MCF 10A (cell line): ENCODE measurements around the gene KIAA0513. TPM values are rescaled to one million over a fixed set of nuclear protein-coding genes. Genes with fewer than 3 reads are reported as not detected.
A peak's percentile ranks its signal among the peaks of the same experiment; 100 is the strongest.

Experiments
- BruUV-seq: library from RNA; stranded (reverse); fragments of 400-500 nt; replicated peaks from 2 replicates; lab custom pipeline; 2021; lab: Mats Ljungman, UMichigan
- CTCF ChIA-PET: fragments of 300-600 bp; sonication (Branson Sonifier 250); formaldehyde crosslinking; extraction: SDS; loops from one replicate; lab custom pipeline; 2021; ENCODE audit warnings: antibody characterized with exemption, inconsistent platforms; lab: Yijun Ruan, JAX
- POLR2A ChIA-PET: fragments of 300-600, 350-650 bp; sonication (Branson Sonifier 250); formaldehyde crosslinking; extraction: SDS; loops from one replicate; lab custom pipeline; 2020; ENCODE audit warnings: antibody characterized with exemption, inconsistent platforms; lab: Yijun Ruan, JAX
- DNase-seq: peaks from one replicate; pipeline ENCODE4 v3.0.0-alpha.2; 2018; ENCODE audit not compliant: unreplicated experiment
- H3K27ac Mint-ChIP-seq: one replicate; pipeline ENCODE4 v1.8.0; 2022; ENCODE audit warnings: mild to moderate bottlenecking, low read depth, mixed read lengths; ENCODE audit not compliant: unreplicated experiment
- H3K27me3 Mint-ChIP-seq: one replicate; pipeline ENCODE4 v1.8.0; 2022; ENCODE audit warnings: mixed read lengths; ENCODE audit not compliant: insufficient read depth, unreplicated experiment
- H3K36me3 Mint-ChIP-seq: one replicate; pipeline ENCODE4 v1.8.0; 2022; ENCODE audit warnings: mild to moderate bottlenecking, moderate library complexity, mixed read lengths; ENCODE audit not compliant: insufficient read depth, unreplicated experiment
- H3K4me1 Mint-ChIP-seq: one replicate; pipeline ENCODE4 v1.8.0; 2022; ENCODE audit warnings: mixed read lengths; ENCODE audit not compliant: insufficient read depth, unreplicated experiment
- H3K4me3 Mint-ChIP-seq: one replicate; pipeline ENCODE4 v1.8.0; 2022; ENCODE audit warnings: mild to moderate bottlenecking, moderate library complexity, mixed read lengths; ENCODE audit not compliant: unreplicated experiment
- H3K9me3 Mint-ChIP-seq: one replicate; pipeline ENCODE4 v1.8.0; 2022; ENCODE audit warnings: mixed read lengths; ENCODE audit not compliant: unreplicated experiment
- intact Hi-C: fragments of 100-400 bp; cut with micrococcal nuclease; formaldehyde crosslinking; loops from 2 replicates; pipeline ENCODE4 v1.14.1; 2022
- total RNA-seq: library from RNA; stranded (reverse); gene quantifications from 2 replicates; pipeline ENCODE4 v1.2.3, GENCODE V29; 2022
- TF ChIP-seq, protein P1 (sequence below): fragments of 200-600 bp; IDR thresholded peaks from one replicate; pipeline ENCODE4 v1.8.0; 2022; ENCODE audit warnings: antibody characterized with exemption, mild to moderate bottlenecking; ENCODE audit not compliant: unreplicated experiment

Gene KIAA0513
- total RNA-seq, 1 experiment from 2014 or later = 4.2 TPM

- intact Hi-C loops = no loop called here
- POLR2A ChIA-PET = interaction anchor here (0.7 to 6.1 kb wide), 9 partner anchors 10 to 355 kb away, joined by 3 to 163 read pairs (median 20); partner anchors contain the start of gene ZDHHC7
- Mint-ChIP-seq H3K4me3 (peak overlapping the region; percentile 84), H3K9me3 (no peaks in the 10 kb centered on the region), H3K36me3 (no peaks in the 10 kb centered on the region), H3K27me3 (no peaks in the 10 kb centered on the region), H3K4me1 (peaks cover 18% of the 10 kb centered on the region), H3K27ac (no peak overlapping the region)
- DNase-seq = no peak
- CTCF ChIA-PET = interaction anchor here (1.1 to 1.3 kb wide), 3 partner anchors 13 to 55 kb away, joined by 3 to 9 read pairs (median 4); no protein-coding TSS in a partner anchor
- no TSS peak for BruUV-seq
- TF ChIP-seq, protein P1, sequence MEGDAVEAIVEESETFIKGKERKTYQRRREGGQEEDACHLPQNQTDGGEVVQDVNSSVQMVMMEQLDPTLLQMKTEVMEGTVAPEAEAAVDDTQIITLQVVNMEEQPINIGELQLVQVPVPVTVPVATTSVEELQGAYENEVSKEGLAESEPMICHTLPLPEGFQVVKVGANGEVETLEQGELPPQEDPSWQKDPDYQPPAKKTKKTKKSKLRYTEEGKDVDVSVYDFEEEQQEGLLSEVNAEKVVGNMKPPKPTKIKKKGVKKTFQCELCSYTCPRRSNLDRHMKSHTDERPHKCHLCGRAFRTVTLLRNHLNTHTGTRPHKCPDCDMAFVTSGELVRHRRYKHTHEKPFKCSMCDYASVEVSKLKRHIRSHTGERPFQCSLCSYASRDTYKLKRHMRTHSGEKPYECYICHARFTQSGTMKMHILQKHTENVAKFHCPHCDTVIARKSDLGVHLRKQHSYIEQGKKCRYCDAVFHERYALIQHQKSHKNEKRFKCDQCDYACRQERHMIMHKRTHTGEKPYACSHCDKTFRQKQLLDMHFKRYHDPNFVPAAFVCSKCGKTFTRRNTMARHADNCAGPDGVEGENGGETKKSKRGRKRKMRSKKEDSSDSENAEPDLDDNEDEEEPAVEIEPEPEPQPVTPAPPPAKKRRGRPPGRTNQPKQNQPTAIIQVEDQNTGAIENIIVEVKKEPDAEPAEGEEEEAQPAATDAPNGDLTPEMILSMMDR = no peak
Observed at GRCh38 chr16:85025781-85026653, 1.6 kb upstream of the KIAA0513 start.

DNA sequence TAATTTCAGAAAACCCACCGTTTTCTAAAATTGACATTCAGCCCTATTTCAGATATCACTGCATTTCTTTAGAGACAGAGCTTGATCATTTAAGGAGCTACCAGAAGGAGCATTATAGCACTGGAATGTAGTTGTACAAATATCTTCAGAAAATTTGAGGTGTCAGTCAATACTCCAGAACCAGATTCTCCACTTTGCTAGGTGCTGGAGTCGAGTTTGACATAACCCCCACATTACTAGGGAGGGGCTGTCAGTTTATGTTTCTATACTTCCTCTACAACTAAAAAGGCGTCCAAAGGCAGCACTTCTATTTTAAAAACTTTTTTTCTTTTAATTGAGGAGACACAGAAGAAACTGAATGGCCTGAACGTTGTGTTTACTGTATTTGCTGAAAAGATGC is 892 bp upstream of the KIAA0513 start:
- no peaks in the 10 kb centered on the region for H3K9me3 Mint-ChIP-seq
- no TSS peak for BruUV-seq
- H3K4me3 Mint-ChIP-seq = peak overlapping the region; percentile 84
- TF ChIP-seq, protein P1 = no peak
- intact Hi-C loops = no loop called here
- no peak overlapping the region for H3K27ac Mint-ChIP-seq
- no peak for DNase-seq
- H3K4me1 Mint-ChIP-seq = peaks cover 18% of the 10 kb centered on the region
- ChIA-PET POLR2A (interaction anchor here (0.6 to 6.1 kb wide), 22 partner anchors 10 to 590 kb away, joined by 3 to 163 read pairs (median 3); partner anchors contain the start of gene ZDHHC7), CTCF (interaction anchor here (0.8 to 1.3 kb wide), 4 partner anchors 11 to 74 kb away, joined by 3 to 9 read pairs (median 3); no protein-coding TSS in a partner anchor)
- H3K36me3 Mint-ChIP-seq = no peaks in the 10 kb centered on the region
- no peaks in the 10 kb centered on the region for H3K27me3 Mint-ChIP-seq

GRCh38 chr16:85027958-85028684 is 526 bp downstream of the KIAA0513 start:
- ChIA-PET CTCF (interaction anchor here (0.5 to 1.6 kb wide), 5 partner anchors 14 to 502 kb away, joined by 3 to 7 read pairs (median 3); no protein-coding TSS in a partner anchor), POLR2A (interaction anchor here (0.7 to 6.1 kb wide), 15 partner anchors 8 to 586 kb away, joined by 3 to 163 read pairs (median 5); partner anchors contain the start of genes GSE1 and ZDHHC7)
- H3K4me3 Mint-ChIP-seq = peak overlapping the region; percentile 84
- H3K9me3 Mint-ChIP-seq = no peaks in the 10 kb centered on the region
- intact Hi-C loops = loop anchor here (1.0 to 2.0 kb wide), 2 partner anchors 34 to 59 kb away; no protein-coding TSS in a partner anchor
- DNase-seq = no peak
- H3K36me3 Mint-ChIP-seq = peaks cover 8% of the 10 kb centered on the region
- TF ChIP-seq, protein P1 = no peak
- peaks cover 18% of the 10 kb centered on the region for H3K4me1 Mint-ChIP-seq
- H3K27ac Mint-ChIP-seq = peak overlapping the region; percentile 78
- no TSS peak for BruUV-seq
- no peaks in the 10 kb centered on the region for H3K27me3 Mint-ChIP-seq
